ENCODE results near the gene ACAD9.
"Not testable (repeated sequence)": the region's sequence is repeated elsewhere in the genome, so short reads cannot be mapped to it uniquely, and the experiment has no call there.

Gene ACAD9

DNA sequence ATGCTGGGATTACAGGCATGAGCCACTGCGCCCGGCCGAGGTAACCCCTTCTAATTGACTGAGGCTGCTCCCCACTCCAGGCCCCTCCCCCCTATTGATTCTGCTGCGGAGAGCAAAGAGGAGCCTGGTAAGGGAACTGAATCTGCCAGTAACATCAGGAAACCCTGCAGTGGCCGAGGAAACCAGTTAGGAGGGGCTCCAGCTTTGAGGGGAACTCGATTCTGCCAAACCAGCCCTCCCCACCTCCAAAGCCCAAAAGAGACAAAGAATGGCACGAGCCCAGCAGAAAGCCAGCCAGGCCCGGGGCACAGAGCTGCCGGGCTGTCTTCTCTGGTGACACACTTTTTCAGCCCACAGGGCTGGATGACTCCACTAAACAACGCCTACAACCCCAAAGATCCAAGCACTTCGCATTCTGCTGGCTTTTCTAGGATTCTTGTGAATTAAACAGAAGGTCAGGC is 15.0 kb upstream of the ACAD9 start:
- no peak overlapping the region for H3K4me3 ChIP-seq (ENCODE audit: low read length)
- TF ChIP-seq CTCF (conservative IDR thresholded peaks at IDR 0.05; ENCODE audit: low read length), result no peak
- DNase-seq (ENCODE audit: low read depth), result no peak

DNA sequence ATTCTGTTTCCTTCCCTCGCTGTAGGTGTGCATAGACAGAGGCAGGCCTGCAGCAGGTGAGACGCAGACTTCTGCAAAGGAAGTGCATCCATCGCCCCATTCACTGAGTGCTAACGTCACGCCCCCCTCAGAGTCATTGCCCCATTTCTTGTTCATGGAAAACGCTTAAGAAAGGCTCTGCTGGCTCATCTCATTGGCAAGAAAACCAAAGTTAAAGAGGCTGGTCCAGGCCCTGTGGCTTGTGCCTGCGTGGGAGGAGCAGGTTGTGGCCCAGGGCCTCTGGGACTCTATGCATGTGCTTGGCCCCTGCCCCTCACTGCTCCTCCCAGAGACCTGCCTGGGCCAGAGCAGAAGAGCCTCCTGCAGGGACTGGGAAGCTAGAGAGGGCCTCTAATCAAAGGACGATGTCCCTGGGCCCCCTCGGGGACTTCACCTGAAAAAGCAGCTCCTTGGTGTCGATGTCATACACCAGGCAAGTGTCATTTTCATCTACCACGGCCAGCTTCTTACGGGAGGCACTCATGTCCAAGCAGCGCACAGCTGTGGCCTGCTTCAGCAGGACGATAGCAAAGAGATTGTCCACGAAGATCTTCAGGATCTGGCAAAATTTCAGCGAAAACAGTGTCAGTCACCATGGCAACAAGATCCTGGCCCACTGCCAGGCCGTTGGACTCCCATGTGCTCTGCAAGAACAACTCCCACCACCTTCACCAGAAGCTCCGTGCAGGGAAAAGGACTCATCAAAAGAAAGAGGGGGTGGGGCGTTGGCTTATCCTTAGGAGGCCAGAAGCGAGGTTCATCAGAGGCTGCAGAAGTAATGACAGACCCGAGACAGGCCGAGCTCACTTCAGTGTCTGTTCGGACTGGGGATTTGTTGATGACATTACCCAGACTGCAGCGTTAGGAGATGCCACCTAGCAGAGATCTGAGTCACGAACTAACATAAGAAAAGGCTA is 14.3 kb upstream of the ACAD9 start:
- peak; percentile 13 for DNase-seq (ENCODE audit: low read depth)
- H3K4me3 ChIP-seq (ENCODE audit: low read length), result not testable (repeated sequence)

DNA sequence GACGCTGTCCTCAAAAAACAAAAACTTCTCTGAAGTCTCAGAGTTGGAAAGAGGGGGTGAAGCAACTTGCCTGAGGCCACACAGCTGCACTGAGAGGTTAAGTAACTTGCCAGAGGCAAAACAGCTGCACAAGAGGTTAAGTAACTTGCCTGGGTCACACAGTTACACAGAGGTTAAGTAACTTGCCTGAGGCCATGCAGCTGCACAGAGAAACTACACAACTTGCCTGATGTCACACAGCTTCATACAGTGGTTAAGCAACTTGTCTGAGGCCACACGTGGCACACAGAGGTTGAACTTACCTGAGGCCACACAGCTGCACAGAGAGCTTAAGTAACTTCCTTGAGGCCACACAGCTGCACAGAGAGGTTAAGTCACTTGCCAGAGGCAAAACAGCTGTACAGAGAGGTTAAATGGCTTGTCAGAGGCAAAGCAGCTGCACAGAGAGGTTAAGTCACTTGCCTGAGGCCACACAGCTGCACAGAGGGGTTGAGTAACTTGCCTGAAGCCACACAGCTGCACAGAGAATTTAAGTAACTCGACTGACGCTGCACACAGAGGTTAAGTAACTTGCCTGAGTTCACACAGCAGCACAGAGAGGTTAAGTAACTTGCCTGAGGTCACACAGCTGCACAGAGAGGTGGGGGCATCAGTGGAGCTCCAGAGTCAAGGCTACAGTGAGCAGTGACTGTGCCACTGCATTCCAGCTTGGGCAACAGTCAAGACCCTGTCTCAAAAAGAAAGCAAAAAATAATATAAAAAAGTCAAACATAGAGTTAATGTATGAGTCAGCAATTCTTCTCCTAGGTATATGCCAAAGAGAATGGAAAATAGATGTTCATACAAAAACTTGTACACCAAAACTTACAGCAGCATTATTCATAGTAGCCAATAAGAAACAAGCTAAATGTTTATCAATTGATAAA is 12.0 kb upstream of the ACAD9 start:
- peak; percentile 8 for DNase-seq (ENCODE audit: low read depth)
- no peak overlapping the region for H3K4me3 ChIP-seq (ENCODE audit: low read length)
- no peak for TF ChIP-seq CTCF (conservative IDR thresholded peaks at IDR 0.05; ENCODE audit: low read length)

GRCh38 chr3:128870347-128870746 is 9.1 kb upstream of the ACAD9 start:
- no peak for DNase-seq (ENCODE audit: low read depth)
- no peak overlapping the region for H3K4me3 ChIP-seq (ENCODE audit: low read length)
- TF ChIP-seq CTCF (conservative IDR thresholded peaks at IDR 0.05; ENCODE audit: low read length), result no peak

DNA sequence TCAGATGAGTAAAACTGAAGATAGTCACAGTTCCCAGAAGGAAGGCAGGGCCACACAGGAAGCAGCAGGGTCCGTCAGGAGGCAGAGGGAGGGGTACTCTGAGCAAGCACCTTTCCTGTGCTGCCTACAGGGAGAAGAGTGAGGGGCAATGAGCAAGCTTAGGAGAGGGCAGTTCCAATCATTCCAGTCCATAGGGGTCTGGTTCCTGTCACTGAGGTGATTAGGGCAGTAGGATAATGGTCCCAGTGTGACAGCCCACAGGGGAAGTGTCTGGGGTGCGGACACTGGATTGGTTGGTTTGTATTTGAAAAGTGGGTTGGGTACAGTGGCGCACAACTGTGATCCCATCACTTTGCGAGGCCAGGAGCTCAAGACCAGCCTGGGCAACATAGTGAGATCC is 7.1 kb upstream of the ACAD9 start:
- no peak for DNase-seq (ENCODE audit: low read depth)
- TF ChIP-seq CTCF (conservative IDR thresholded peaks at IDR 0.05; ENCODE audit: low read length), result no peak
- H3K4me3 ChIP-seq (ENCODE audit: low read length), result no peak overlapping the region

DNA sequence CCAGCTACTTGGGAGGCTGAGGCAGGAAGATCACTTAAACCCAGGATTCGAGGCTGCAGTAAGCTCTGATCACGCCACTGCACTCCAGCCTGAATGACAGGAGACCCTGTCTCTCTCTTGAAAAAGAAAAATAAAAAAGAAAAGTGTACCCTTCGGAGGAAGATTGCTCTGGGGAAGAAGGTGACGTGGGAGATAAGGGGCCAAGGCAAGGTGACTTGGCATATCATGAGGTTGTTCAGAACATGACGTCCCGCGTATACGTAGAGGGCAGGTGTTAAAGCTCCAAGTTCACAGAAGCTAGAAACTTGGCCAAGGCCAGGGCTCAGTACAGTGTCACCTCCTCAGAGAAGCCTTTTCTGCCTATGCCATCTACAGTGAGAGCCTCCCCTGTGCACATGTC is 6.7 kb upstream of the ACAD9 start:
- no peak for DNase-seq (ENCODE audit: low read depth)
- no peak overlapping the region for H3K4me3 ChIP-seq (ENCODE audit: low read length)
- no peak for TF ChIP-seq CTCF (conservative IDR thresholded peaks at IDR 0.05; ENCODE audit: low read length)

DNA sequence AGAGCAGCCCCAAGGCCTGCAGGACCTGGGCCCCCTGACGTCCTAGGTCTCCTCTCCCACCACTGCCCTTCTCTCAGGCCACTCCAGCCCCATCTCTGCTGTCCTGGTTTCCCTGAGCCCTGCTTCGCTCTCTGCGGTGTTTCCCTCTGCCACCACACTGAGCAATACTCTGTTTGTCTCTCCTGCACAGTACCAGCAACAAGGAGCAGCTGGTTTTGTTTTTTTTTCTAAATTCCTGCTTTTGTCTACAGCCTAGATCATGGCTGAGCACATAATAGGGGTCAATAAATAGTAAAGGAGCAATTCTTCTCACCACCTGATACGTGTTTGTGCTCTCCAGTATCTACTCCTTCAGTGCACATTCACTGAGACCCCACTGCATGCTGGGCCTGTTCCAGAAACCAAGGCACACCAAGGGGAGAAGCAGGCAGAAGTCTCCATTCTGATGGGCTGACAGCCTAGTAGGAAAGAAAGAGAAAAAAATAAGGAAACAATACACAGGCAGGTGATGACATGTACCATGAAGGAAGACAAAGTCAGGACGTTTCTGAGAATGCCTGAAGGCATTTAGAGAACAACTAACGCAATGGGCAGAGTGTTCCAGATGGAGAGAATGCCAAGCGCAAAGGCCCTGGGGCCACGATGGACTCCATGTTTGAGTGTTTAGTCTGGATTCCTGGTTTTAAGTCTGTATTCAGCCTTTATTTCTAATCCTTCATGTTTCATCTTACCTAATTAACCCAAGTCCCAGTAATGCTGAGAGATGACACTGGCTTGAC is 6.0 kb upstream of the ACAD9 start:
- no peak overlapping the region for H3K4me3 ChIP-seq (ENCODE audit: low read length)
- TF ChIP-seq CTCF (conservative IDR thresholded peaks at IDR 0.05; ENCODE audit: low read length), result no peak
- DNase-seq (ENCODE audit: low read depth), result no peak
